PC-9 (cell line): Measurements from ENCODE around the gene OR51E2. TPM values are rescaled to one million over a fixed set of nuclear protein-coding genes. Genes with fewer than 3 reads are reported as not detected.
"Not testable (repeated sequence)": the region's sequence is repeated elsewhere in the genome, so short reads cannot be mapped to it uniquely, and the experiment has no call there.

ENCODE experiments used
- Bru-seq: library from RNA; stranded (reverse); fragments of 400-500 nt; gene quantifications from one replicate; lab custom pipeline; 2021; lab: Mats Ljungman, UMichigan
- BruChase-seq, 2 experiments: library from RNA; stranded (reverse); fragments of 400-500 nt; gene quantifications; one replicate each; lab custom pipeline; 2021; lab: Mats Ljungman, UMichigan
- BruUV-seq: library from RNA; stranded (reverse); fragments of 400-500 nt; replicated peaks from 2 replicates; lab custom pipeline; 2021; lab: Mats Ljungman, UMichigan
- CTCF ChIA-PET: fragments of 300-600 bp; sonication (Branson Sonifier 250); formaldehyde crosslinking; loops from one replicate; lab custom pipeline; 2022; ENCODE audit warnings: antibody characterized with exemption; lab: Charles Lee
- POLR2A ChIA-PET: fragments of 300-600 bp; sonication (Branson Sonifier 250); formaldehyde crosslinking; loops from one replicate; lab custom pipeline; 2022; ENCODE audit warnings: antibody characterized with exemption; ENCODE audit not compliant: unreplicated experiment; lab: Charles Lee
- DNase-seq, 2 experiments: peaks; one replicate each; pipeline versions ENCODE4 v3.0.0 to v3.0.0-alpha.2; 2015 to 2022; ENCODE audit warnings: mixed read lengths in 1 of 2
- H2AFZ ChIP-seq: fragments of 200-600 bp; sonication (generic); 2 replicates; pipeline ENCODE4 v1.8.1; 2017; ENCODE audit warnings: antibody characterized with exemption
- H3F3A ChIP-seq: fragments of 200-600 bp; sonication (generic); 2 replicates; pipeline ENCODE4 v1.8.1; 2017; ENCODE audit warnings: antibody characterized with exemption, mild to moderate bottlenecking, low read depth; ENCODE audit not compliant: insufficient read depth
- H3K27ac ChIP-seq: fragments of 200-600 bp; sonication (generic); 2 replicates; pipeline ENCODE4 v1.6.1; 2016; ENCODE audit warnings: mixed run types
- H3K27me3 ChIP-seq: fragments of 200-600 bp; sonication (generic); 2 replicates; pipeline ENCODE4 v1.6.1; 2016; ENCODE audit warnings: low read depth, mixed run types; ENCODE audit not compliant: insufficient read depth
- H3K36me3 ChIP-seq: fragments of 200-600 bp; sonication (generic); 2 replicates; pipeline ENCODE4 v1.6.1; 2016; ENCODE audit warnings: low read depth, mixed run types
- H3K4me1 ChIP-seq: fragments of 200-600 bp; sonication (generic); replicated peaks from 2 replicates; pipeline ENCODE4 v1.6.1; 2016; ENCODE audit warnings: mixed run types; ENCODE audit not compliant: insufficient read depth
- H3K4me2 ChIP-seq: fragments of 200-600 bp; sonication (generic); 2 replicates; pipeline ENCODE4 v1.6.1; 2017; ENCODE audit warnings: mixed run types
- H3K4me3 ChIP-seq: fragments of 200-600 bp; sonication (generic); 2 replicates; pipeline ENCODE4 v1.6.1; 2016; ENCODE audit warnings: mixed run types
- H3K79me2 ChIP-seq: fragments of 200-600 bp; sonication (generic); 2 replicates; pipeline ENCODE4 v1.6.1; 2017; ENCODE audit warnings: low read depth, mixed run types
- H3K9me2 ChIP-seq: fragments of 200-600 bp; sonication (generic); 2 replicates; pipeline ENCODE4 v1.8.1; 2017; ENCODE audit warnings: mild to moderate bottlenecking; ENCODE audit not compliant: insufficient read depth
- H3K9me3 ChIP-seq: fragments of 200-600 bp; sonication (generic); 2 replicates; pipeline ENCODE4 v1.8.1; 2016; ENCODE audit warnings: low read depth; ENCODE audit not compliant: insufficient read depth
- H4K20me1 ChIP-seq: fragments of 200-600 bp; sonication (generic); 2 replicates; pipeline ENCODE4 v1.8.1; 2017; ENCODE audit not compliant: insufficient read depth
- CTCF ChIP-seq: fragments of 200-600 bp; sonication (generic); conservative IDR thresholded peaks from 2 replicates; pipeline ENCODE4 v1.6.1; 2017; ENCODE audit warnings: mixed run types, antibody characterized with exemption, mild to moderate bottlenecking, moderate library complexity
- EZH2 ChIP-seq: fragments of 200-600 bp; sonication (generic); IDR thresholded peaks from 2 replicates; pipeline ENCODE4 v1.8.0; 2017; ENCODE audit warnings: antibody characterized with exemption, low read depth
- intact Hi-C: fragments of 100-400 bp; cut with micrococcal nuclease; formaldehyde crosslinking; loops from one replicate; pipeline ENCODE4 v1.10.0; 2022; ENCODE audit not compliant: unreplicated experiment
- long read RNA-seq: library from polyadenylated mRNA; stranded (forward); transcript quantifications from one replicate; pipeline ENCODE4 v2.0.0, GENCODE V29; 2022
- total RNA-seq: library from RNA; stranded (reverse); gene quantifications from 2 replicates; pipeline ENCODE4 v1.2.3, GENCODE V29; 2021

The OR51E2 gene
- not detected in 2 replicates for total RNA-seq
- Bru-seq, nascent RNA, result not detected
- not detected for BruChase-seq, experiment 1, labeled RNA remaining after a 2-hour chase
- BruChase-seq, experiment 2, labeled RNA remaining after a 6-hour chase, result not detected
- long read RNA-seq, result 0 reads

DNA sequence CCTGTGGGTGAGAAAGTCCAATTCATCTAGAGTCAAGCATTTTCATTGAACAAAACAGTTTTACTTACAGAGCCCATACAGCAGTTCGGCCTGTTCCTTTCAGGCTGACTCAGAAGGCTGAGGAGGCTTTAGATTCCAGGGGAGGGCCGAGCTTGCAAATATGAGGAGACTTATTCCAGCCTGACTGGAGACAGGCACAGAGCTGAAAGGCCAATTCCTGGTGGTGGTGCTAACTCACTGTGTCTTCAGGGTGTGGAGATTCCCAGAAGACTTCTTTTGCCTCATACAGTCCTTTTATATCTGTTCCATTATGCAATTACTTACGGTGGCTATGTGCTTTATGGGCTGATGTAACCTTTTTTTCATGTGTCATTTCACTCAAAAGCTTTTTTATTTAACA lies at the start of gene OR51E2:
Gene OR51E2, minus strand, starts transcription at position 269 of the 400 bp plus-strand sequence. CDS start 15,142 bp downstream, outside the sequence.
- TF ChIP-seq CTCF (no peak), EZH2 (no peak)
- H3K27me3 ChIP-seq, result no peaks in the 10 kb centered on the region
- ChIA-PET CTCF (no interaction called here), POLR2A (no interaction called here)
- H3K79me2 ChIP-seq, result no peaks in the 10 kb centered on the region
- BruUV-seq, result no TSS peak
- no peak within 1 kb of the TSS for H3K27ac ChIP-seq
- H3K36me3 ChIP-seq, result no peaks in the 10 kb centered on the region
- H3K9me3 ChIP-seq, result no peaks in the 10 kb centered on the region
- H3K9me2 ChIP-seq, result no peaks in the 10 kb centered on the region
- no peak within 1 kb of the TSS for H2AFZ ChIP-seq
- no peaks in the 10 kb centered on the region for H3F3A ChIP-seq
- H3K4me3 ChIP-seq, result no peak within 1 kb of the TSS
- intact Hi-C loops, result no loop called here
- H3K4me2 ChIP-seq, result no peak within 1 kb of the TSS
- no peaks in the 10 kb centered on the region for H3K4me1 ChIP-seq
- DNase-seq, result no peak
- no peaks in the 10 kb centered on the region for H4K20me1 ChIP-seq

GRCh38 chr11:4740735-4741134 lies 43.1 kb upstream of the OR51E2 start:
- H2AFZ ChIP-seq, result no peak overlapping the region
- CTCF ChIA-PET, result no interaction called here
- no peaks in the 10 kb centered on the region for H3K79me2 ChIP-seq
- no peaks in the 10 kb centered on the region; the same call in 1 of the 2 replicates for H3K27me3 ChIP-seq
- no peak overlapping the region for H3K27ac ChIP-seq
- H3F3A ChIP-seq, result no peaks in the 10 kb centered on the region
- BruUV-seq, result no TSS peak
- no peak overlapping the region for H3K4me2 ChIP-seq
- no peaks in the 10 kb centered on the region for H3K36me3 ChIP-seq
- no peak for TF ChIP-seq CTCF
- no peak for TF ChIP-seq EZH2
- H3K4me3 ChIP-seq, result no peak overlapping the region
- no peaks in the 10 kb centered on the region for H3K4me1 ChIP-seq
- no peak for DNase-seq
- H3K9me2 ChIP-seq, result no peaks in the 10 kb centered on the region
- intact Hi-C loops, result no loop called here
- H4K20me1 ChIP-seq, result no peaks in the 10 kb centered on the region
- POLR2A ChIA-PET, result no interaction called here
- H3K9me3 ChIP-seq, result no peaks in the 10 kb centered on the region

- no peak overlapping the region for H3K4me3 ChIP-seq
- CTCF ChIA-PET, result no interaction called here
- H3K36me3 ChIP-seq, result no peaks in the 10 kb centered on the region
- no peak overlapping the region for H3K27ac ChIP-seq
- H4K20me1 ChIP-seq, result no peaks in the 10 kb centered on the region
- H3F3A ChIP-seq, result no peaks in the 10 kb centered on the region
- H3K79me2 ChIP-seq, result no peaks in the 10 kb centered on the region
- POLR2A ChIA-PET, result no interaction called here
- no peaks in the 10 kb centered on the region for H3K9me3 ChIP-seq
- 0 out of 2 replicates have a peak, but pooled peaks cover 5% of the 10 kb centered on the region for H3K27me3 ChIP-seq
- no peaks in the 10 kb centered on the region for H3K4me1 ChIP-seq
- intact Hi-C loops, result no loop called here
- no peak for TF ChIP-seq EZH2
- no peak for TF ChIP-seq CTCF
- DNase-seq, result no peak
- no TSS peak for BruUV-seq
- no peaks in the 10 kb centered on the region for H3K9me2 ChIP-seq
- no peak overlapping the region for H2AFZ ChIP-seq
- H3K4me2 ChIP-seq, result no peak overlapping the region
Observed at GRCh38 chr11:4727171-4727570, 29.5 kb upstream of the OR51E2 start.

GRCh38 chr11:4722616-4723534 lies 25.2 kb upstream of the OR51E2 start:
- H3K4me3 ChIP-seq, H4K20me1 ChIP-seq, intact Hi-C loops, H2AFZ ChIP-seq, POLR2A ChIA-PET, H3K79me2 ChIP-seq, H3K4me1 ChIP-seq, H3F3A ChIP-seq, H3K9me2 ChIP-seq, H3K4me2 ChIP-seq, H3K36me3 ChIP-seq, H3K9me3 ChIP-seq, DNase-seq, H3K27ac ChIP-seq, H3K27me3 ChIP-seq, CTCF ChIA-PET, BruUV-seq: not testable (repeated sequence)
